Measurements from ENCODE around the gene ALDH16A1. TPM values are rescaled to one million over a fixed set of nuclear protein-coding genes. Genes with fewer than 3 reads are reported as not detected.
A peak's percentile ranks its signal among the peaks of the same experiment; 100 is the strongest.

The ALDH16A1 gene
- total and polyA plus RNA-seq, 2 of the 4 experiments (the other 2 are of a cell fraction) = 10.4 to 12.9 TPM

- no TSS peak for BruUV-seq (replicated peaks)
- H2AFZ ChIP-seq (replicated peaks; ENCODE audit: low read length, poor library complexity) = peak overlapping the region; percentile 49
Measured at GRCh38 chr19:49423985-49424303, 29.1 kb upstream of the ALDH16A1 start.

More at GRCh38 chr19:49423985-49424303, 29.1 kb upstream of the ALDH16A1 start:
- Histone ChIP-seq H3K27me3 (ENCODE audit: control insufficient read depth, insufficient read depth, low read length) (peaks cover 94% of the 10 kb centered on the region), H3K23ac (ENCODE audit: low read depth, low read length) (no peak overlapping the region), H3K9ac (ENCODE audit: low read depth, low read length) (no peak overlapping the region), H2BK20ac (ENCODE audit: low read depth, low read length) (no peak overlapping the region), H3K14ac (replicated peaks; ENCODE audit: low read depth, low read length) (no peak overlapping the region), H2BK15ac (ENCODE audit: low read depth, low read length) (no peak overlapping the region), H3K9me3 (ENCODE audit: control insufficient read depth, insufficient read depth, low read length) (peaks cover 2% of the 10 kb centered on the region; the same call in 1 of the 2 replicates), H4K20me1 (ENCODE audit: insufficient read depth, low read length) (no peaks in the 10 kb centered on the region), H4K91ac (ENCODE audit: insufficient read depth, low read depth, low read length) (no peak overlapping the region), H3K4ac (ENCODE audit: low read depth, low read length) (no peak overlapping the region), H4K8ac (ENCODE audit: low read depth in 2 of 2, low read length in 2 of 2) (no peak overlapping the region), H2BK120ac (ENCODE audit: low read depth, low read length) (no peak overlapping the region), H2BK5ac (ENCODE audit: low read depth, low read length, poor library complexity, severe bottlenecking) (no peak overlapping the region), H3K4me3 (ENCODE audit: insufficient read depth, low read depth, low read length) (no peak overlapping the region), H3K56ac (ENCODE audit: extremely low read depth, insufficient read depth, low read length) (no peak overlapping the region), H4K5ac (ENCODE audit: low read depth, low read length) (no peak overlapping the region), H3K4me1 (ENCODE audit: control insufficient read depth, insufficient read depth, low read length) (peaks cover 2% of the 10 kb centered on the region; the same call in 1 of the 2 replicates), H3K36me3 (ENCODE audit: control insufficient read depth, insufficient read depth, low read length) (no peaks in the 10 kb centered on the region), H3K18ac (ENCODE audit: low read depth, low read length) (no peak overlapping the region), H3K4me2 (ENCODE audit: low read depth, low read length) (no peak overlapping the region), H3K9me1 (ENCODE audit: insufficient read depth, low read length) (no peaks in the 10 kb centered on the region), H3K27ac (ENCODE audit: insufficient read depth, low read length) (no peak overlapping the region), H2AK9ac (replicated peaks; ENCODE audit: low read depth, low read length, poor library complexity) (no peak overlapping the region), H3K79me1 (ENCODE audit: low read depth in 1 of 2, low read length in 2 of 2) (no peaks in the 10 kb centered on the region), H2AK5ac (ENCODE audit: low read depth, low read length) (no peak overlapping the region)
- TF ChIP-seq USF2 (IDR thresholded peaks at IDR 0.05; ENCODE audit: low read depth, low read length) (no peak), CHD1 (IDR thresholded peaks at IDR 0.05; ENCODE audit: low read depth, low read length) (no peak), MAFK (IDR thresholded peaks at IDR 0.05; ENCODE audit: low read depth, low read length) (no peak), CEBPB (IDR thresholded peaks at IDR 0.05; ENCODE audit: low read depth, low read length) (no peak), RFX5 (IDR thresholded peaks at IDR 0.05; ENCODE audit: low read depth, low read length) (no peak), FOS (IDR thresholded peaks at IDR 0.05; ENCODE audit: low read depth, low read length) (no peak), NFE2L2 (IDR thresholded peaks at IDR 0.05; ENCODE audit: low read depth, low read length) (no peak), CTCF (conservative IDR thresholded peaks at IDR 0.05; ENCODE audit: low read depth, low read length) (no peak), RCOR1 (IDR thresholded peaks at IDR 0.05; ENCODE audit: insufficient replicate concordance, low read length) (no peak), POLR2A (IDR thresholded peaks at IDR 0.05; ENCODE audit: low read depth, low read length) (no peak), MXI1 (IDR thresholded peaks at IDR 0.05; ENCODE audit: borderline replicate concordance, low read depth, low read length) (no peak), MAZ (IDR thresholded peaks at IDR 0.05; ENCODE audit: borderline replicate concordance, low read depth, low read length) (no peak), ELK1 (IDR thresholded peaks at IDR 0.05; ENCODE audit: borderline replicate concordance, low read depth, low read length) (no peak), SMC3 (IDR thresholded peaks at IDR 0.05; ENCODE audit: low read depth, low read length) (no peak), BHLHE40 (IDR thresholded peaks at IDR 0.05; ENCODE audit: low read depth, low read length) (no peak), RAD21 (IDR thresholded peaks at IDR 0.05; ENCODE audit: low read length) (no peak)
- in situ Hi-C loops (cut with MboI; ENCODE audit: low sequenced_read_pairs) = no loop called here
- DNase-seq (no peak), ATAC-seq (ENCODE audit: low read depth) (no peak)
- POLR2A ChIA-PET (ENCODE audit: unreplicated experiment) = no interaction called here
- CTCF ChIA-PET = interaction anchor here (0.5 kb wide), 1 partner anchor 164 kb away, joined by 3 read pairs; no protein-coding TSS in a partner anchor
- WGBS, 2 experiments (ENCODE audit: extremely low coverage in 2 of 2, insufficient read length in 1 of 2) = 7% methylated on average over 3 of the region's 3 CpGs; no CpG with 5 or more reads in 1 of the 2 experiments
- intact Hi-C loops (cut with micrococcal nuclease) = no loop called here
- dilution Hi-C loops (cut with HindIII; ENCODE audit: low sequenced_read_pairs, unreplicated experiment) = no loop called here

All from IMR-90 (cell line).